HG03196 (cell line): ENCODE data around the gene ALKBH8.
"Not testable (repeated sequence)": the region's sequence is repeated elsewhere in the genome, so short reads cannot be mapped to it uniquely, and the experiment has no call there.

Experiments used
- ATAC-seq: cut with Tn5 transposase; IDR thresholded peaks from one replicate; pipeline ENCODE4 v1.9.1; 2021; ENCODE audit not compliant: unreplicated experiment

ALKBH8 gene

GRCh38 chr11:107508201-107508857 is 57.2 kb downstream of the ALKBH8 start:
- no peak for ATAC-seq

GRCh38 chr11:107505647-107506225 is 59.8 kb downstream of the ALKBH8 start:
- ATAC-seq, result no peak

GRCh38 chr11:107504981-107505380 is 60.6 kb downstream of the ALKBH8 start:
- ATAC-seq, result no peak

GRCh38 chr11:107501713-107502112 is 63.8 kb downstream of the ALKBH8 start:
- no peak for ATAC-seq

- not testable (repeated sequence) for ATAC-seq
Measured at GRCh38 chr11:107497371-107497770, 68.2 kb downstream of the ALKBH8 start.

- ATAC-seq, result no peak
Measured at GRCh38 chr11:107496011-107496410, 69.5 kb downstream of the ALKBH8 start.

GRCh38 chr11:107494055-107494454 is 71.5 kb downstream of the ALKBH8 start:
- ATAC-seq, result no peak

- ATAC-seq, result no peak
Measured at GRCh38 chr11:107493117-107493516, 72.4 kb downstream of the ALKBH8 start.

GRCh38 chr11:107490836-107491235 is 74.7 kb downstream of the ALKBH8 start:
- no peak for ATAC-seq

GRCh38 chr11:107482234-107482633 is 83.3 kb downstream of the ALKBH8 start:
- no peak for ATAC-seq

GRCh38 chr11:107478922-107479321 is 86.6 kb downstream of the ALKBH8 start:
- ATAC-seq, result no peak

- no peak for ATAC-seq
Measured at GRCh38 chr11:107477820-107478219, 87.7 kb downstream of the ALKBH8 start.

- ATAC-seq, result no peak
Measured at GRCh38 chr11:107473792-107474191, 91.7 kb downstream of the ALKBH8 start.

GRCh38 chr11:107472966-107473365 is 92.6 kb downstream of the ALKBH8 start:
- ATAC-seq, result no peak

- no peak for ATAC-seq
Measured at GRCh38 chr11:107468596-107468995, 96.9 kb downstream of the ALKBH8 start.

- no peak for ATAC-seq
Measured at GRCh38 chr11:107467696-107468095, 97.8 kb downstream of the ALKBH8 start.

GRCh38 chr11:107466275-107466866 is 99.2 kb downstream of the ALKBH8 start:
- not testable (repeated sequence) for ATAC-seq

GRCh38 chr11:107457558-107458271 is 107.8 kb downstream of the ALKBH8 start, which contains the start of gene CWF19L2:
Gene CWF19L2, minus strand, starts transcription at chr11:107457825. Its CDS starts 9 bp downstream, at chr11:107457816.
- ATAC-seq, result peak; percentile 96

- peak; percentile 35 for ATAC-seq
Measured at GRCh38 chr11:107457205-107457557, 108.4 kb downstream of the ALKBH8 start.

- ATAC-seq, result no peak
Measured at GRCh38 chr11:107453594-107454286, 111.8 kb downstream of the ALKBH8 start.
